ENCODE measurements around the gene PRPF31.
A peak's percentile ranks its signal among the peaks of the same experiment; 100 is the strongest.
"Not testable (repeated sequence)": the region's sequence is repeated elsewhere in the genome, so short reads cannot be mapped to it uniquely, and the experiment has no call there.

PRPF31 gene

DNA sequence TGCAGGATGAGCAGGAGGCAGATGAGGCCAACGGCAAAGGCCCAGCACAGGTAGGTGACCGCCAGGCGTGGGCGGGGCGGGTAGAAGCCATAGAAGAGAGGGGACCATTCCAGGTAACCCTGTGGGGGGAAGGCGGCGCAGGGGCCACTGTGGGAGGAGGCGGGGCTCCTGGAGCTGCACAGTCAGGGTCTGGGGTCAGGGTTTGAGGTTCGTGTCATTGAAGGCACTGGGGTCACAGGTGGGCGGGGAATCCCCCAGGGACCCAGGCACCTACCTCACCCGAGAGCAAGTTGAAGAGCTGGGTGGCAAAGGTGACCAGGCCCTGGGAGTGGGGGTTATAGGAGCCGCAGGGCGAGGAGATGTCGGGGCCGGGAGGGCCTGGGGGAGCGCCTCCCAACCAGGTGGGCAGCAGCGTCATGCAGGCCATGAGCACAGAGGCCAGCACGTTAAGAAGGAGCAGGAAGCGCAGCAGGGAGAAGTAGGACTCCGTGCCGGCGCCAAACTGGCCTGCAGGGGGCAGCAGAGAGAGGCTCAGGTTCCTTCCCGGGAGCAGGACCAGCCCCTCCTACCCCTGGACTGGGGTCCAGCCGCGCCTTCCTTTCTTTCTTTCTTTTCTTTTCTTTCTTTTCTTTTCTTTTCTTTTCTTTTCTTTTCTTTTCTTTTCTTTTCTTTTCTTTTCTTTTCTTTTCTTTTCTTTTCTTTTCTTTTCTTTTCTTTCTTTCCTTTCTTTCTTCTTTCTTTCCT lies 52.8 kb downstream of the PRPF31 start:
- no peak overlapping the region for H3K27ac ChIP-seq (ENCODE audit: low read length)
- no peaks in the 10 kb centered on the region for H3K36me3 ChIP-seq (ENCODE audit: control insufficient read depth in 2 of 2, insufficient read depth in 2 of 2, low read length in 2 of 2)
- H3K9ac ChIP-seq (ENCODE audit: low read length in 2 of 2): no peak overlapping the region
- H3K27me3 ChIP-seq (ENCODE audit: control insufficient read depth in 1 of 2, insufficient read depth in 2 of 2, low read length in 2 of 2): peaks cover 14 to 23% of the 10 kb centered on the region in 2 donors
- H3K4me1 ChIP-seq (ENCODE audit: control insufficient read depth, insufficient read depth, low read length): peaks cover 7% of the 10 kb centered on the region
- no peaks in the 10 kb centered on the region for H3K9me3 ChIP-seq (ENCODE audit: control insufficient read depth in 2 of 2, low read length in 2 of 2)
- no peak overlapping the region for H3K4me3 ChIP-seq (ENCODE audit: low read length in 2 of 2)

DNA sequence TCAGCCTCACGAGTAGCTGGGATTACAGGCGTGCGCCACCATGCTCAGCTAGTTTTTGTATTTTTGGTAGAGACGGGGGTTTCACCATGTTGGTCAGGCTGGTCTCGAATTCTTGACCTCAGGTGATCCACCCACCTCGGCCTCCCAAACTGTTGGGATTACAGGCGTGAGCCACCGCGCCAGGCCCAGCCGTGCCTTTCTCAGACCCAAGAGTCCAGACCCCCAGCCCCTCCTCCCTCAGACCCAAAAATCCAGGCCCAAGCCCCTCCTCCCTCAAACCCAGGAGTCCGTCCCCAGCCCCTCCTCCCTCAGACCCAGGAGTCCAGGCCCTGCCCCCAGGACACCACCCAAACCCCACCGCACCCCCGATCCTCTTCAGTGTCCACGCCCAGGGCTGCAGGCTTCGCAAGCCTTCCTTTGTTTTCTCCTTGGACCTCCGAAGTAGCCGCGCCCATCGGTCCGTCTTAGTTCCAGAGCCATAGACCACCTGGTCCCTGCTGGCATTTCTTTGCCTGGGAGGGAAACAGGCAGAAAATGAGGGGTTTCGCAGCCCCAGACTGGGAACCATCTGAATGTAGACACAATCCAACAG lies 53.7 kb downstream of the PRPF31 start:
- H3K4me3 ChIP-seq (ENCODE audit: low read length in 2 of 2): no peak overlapping the region
- H3K4me1 ChIP-seq (ENCODE audit: control insufficient read depth, insufficient read depth, low read length): peaks cover 6% of the 10 kb centered on the region
- H3K27me3 ChIP-seq (ENCODE audit: control insufficient read depth in 1 of 2, insufficient read depth in 2 of 2, low read length in 2 of 2): peaks cover 18 to 21% of the 10 kb centered on the region in 2 donors
- no peak overlapping the region for H3K9ac ChIP-seq (ENCODE audit: low read length in 2 of 2)
- no peak overlapping the region for H3K27ac ChIP-seq (ENCODE audit: low read length)
- H3K36me3 ChIP-seq (ENCODE audit: control insufficient read depth in 2 of 2, insufficient read depth in 2 of 2, low read length in 2 of 2): no peaks in the 10 kb centered on the region
- H3K9me3 ChIP-seq (ENCODE audit: control insufficient read depth in 2 of 2, low read length in 2 of 2): no peaks in the 10 kb centered on the region

DNA sequence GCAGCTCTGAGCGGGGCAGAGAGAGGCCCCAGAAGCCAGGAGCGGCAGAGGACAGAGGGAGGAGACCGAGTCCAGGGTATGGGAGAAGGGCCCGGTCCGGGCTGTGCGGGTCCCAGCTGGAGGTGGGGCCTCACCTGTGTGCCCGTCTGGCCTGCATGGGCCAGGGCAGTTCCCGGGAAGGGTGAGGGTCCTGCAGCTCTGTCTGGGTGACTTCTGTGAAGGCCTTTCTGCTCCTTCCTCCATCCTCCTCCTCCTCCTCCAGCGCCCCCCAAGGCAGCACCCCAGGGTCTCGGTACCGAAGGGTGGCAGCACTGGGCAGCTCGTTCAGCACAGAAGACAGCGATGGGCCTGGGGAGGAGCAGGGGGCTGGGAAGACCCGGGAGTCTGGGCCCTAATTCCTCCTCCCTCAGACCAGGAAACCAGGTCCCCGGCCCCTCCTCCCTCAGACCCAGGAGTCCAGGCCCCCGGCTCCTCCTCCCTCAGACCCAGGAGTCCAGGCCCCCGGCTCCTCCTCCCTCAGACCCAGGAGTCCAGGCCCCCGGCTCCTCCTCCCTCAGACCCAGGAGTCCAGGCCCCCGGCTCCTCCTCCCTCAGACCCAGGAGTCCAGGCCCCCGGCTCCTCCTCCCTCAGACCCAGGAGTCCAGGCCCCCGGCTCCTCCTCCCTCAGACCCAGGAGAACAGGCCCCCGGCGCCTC lies 56.3 kb downstream of the PRPF31 start:
- not testable (repeated sequence) for H3K27ac ChIP-seq (ENCODE audit: low read length); H3K4me1 ChIP-seq (ENCODE audit: control insufficient read depth, insufficient read depth, low read length); H3K4me3 ChIP-seq (ENCODE audit: low read length in 2 of 2); H3K36me3 ChIP-seq (ENCODE audit: control insufficient read depth in 2 of 2, insufficient read depth in 2 of 2, low read length in 2 of 2); H3K9me3 ChIP-seq (ENCODE audit: control insufficient read depth in 2 of 2, low read length in 2 of 2); H3K9ac ChIP-seq (ENCODE audit: low read length in 2 of 2)
- peaks cover 8 to 11% of the 10 kb centered on the region in 2 donors for H3K27me3 ChIP-seq (ENCODE audit: control insufficient read depth in 1 of 2, insufficient read depth in 2 of 2, low read length in 2 of 2)

DNA sequence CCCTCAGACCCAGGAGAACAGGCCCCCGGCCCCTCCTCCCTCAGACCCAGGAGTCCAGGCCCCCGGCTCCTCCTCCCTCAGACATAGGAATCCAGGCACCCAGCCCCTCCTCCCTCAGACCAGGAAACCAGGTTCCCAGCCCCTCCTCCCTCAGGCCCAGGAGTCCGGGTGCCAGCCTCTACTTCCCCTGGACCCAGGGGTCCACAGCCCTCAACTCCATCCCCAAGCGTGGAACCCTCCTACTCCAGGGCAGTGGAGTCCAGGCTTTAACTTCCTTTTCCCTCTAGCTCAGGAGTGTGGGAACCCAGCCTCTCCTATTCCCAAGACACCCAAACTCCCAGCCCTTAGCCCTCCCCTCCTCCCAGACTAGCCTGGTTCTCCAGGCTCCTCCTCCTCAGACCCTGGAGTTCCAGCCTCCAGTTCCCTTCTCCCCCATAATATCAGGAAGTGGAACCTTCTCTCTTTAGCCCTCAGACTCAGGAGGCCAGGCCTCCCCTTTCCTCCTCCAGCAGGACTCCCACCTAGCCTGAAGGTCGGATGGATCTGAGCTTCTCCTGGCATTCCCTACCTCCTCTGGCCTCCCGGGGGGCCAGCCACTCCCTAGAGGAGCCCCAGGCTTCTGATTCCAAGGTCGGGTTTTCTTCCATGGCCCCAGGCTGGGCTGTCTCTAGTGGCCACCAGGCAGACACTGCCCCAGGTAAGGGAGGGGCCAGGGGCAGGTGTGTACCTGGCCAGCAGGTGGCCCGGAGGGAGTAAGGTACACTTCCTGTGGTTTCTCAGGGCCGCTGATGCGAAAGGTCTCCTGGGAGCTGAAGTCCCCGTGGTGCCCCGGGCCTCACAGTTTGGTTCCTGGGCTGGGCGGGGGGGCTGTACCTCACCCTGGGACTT lies 57.2 kb downstream of the PRPF31 start, which contains the start of gene TMC4:
TSS of gene TMC4 (minus strand) at position 690 of the 888 bp plus-strand sequence. CDS start at position 647, 43 bp downstream.
- Histone ChIP-seq H3K4me3 (ENCODE audit: low read length in 2 of 2) (peak within 1 kb of the TSS in 1 of 2 donors; percentile 52), H3K9me3 (ENCODE audit: control insufficient read depth in 2 of 2, low read length in 2 of 2) (no peaks in the 10 kb centered on the region), H3K4me1 (ENCODE audit: control insufficient read depth, insufficient read depth, low read length) (peaks cover 3% of the 10 kb centered on the region), H3K27me3 (ENCODE audit: control insufficient read depth in 1 of 2, insufficient read depth in 2 of 2, low read length in 2 of 2) (peaks cover 8 to 11% of the 10 kb centered on the region in 2 donors), H3K27ac (ENCODE audit: low read length) (no peak within 1 kb of the TSS), H3K36me3 (ENCODE audit: control insufficient read depth in 2 of 2, insufficient read depth in 2 of 2, low read length in 2 of 2) (peaks cover 0 to 2% of the 10 kb centered on the region in 2 donors), H3K9ac (ENCODE audit: low read length in 2 of 2) (no peak within 1 kb of the TSS)

DNA sequence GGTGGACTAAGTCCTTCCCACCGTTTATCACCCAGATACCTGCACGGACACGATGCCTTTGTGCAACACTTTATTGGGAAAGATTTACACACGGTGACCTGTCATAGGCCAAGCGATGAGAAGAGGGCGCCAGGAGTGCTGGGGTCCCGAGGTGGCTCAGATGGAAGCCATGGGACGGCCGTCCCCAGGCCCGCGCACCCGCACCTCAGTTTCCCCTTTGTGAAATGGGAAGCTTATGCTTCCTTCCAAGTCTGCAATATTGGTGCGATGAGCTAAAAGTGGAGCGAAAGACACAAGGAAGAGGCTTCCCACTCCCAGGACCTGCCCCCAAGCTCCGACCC lies 57.8 kb downstream of the PRPF31 start:
- peaks cover 0 to 2% of the 10 kb centered on the region in 2 donors for H3K36me3 ChIP-seq (ENCODE audit: control insufficient read depth in 2 of 2, insufficient read depth in 2 of 2, low read length in 2 of 2)
- H3K4me1 ChIP-seq (ENCODE audit: control insufficient read depth, insufficient read depth, low read length): peaks cover 2% of the 10 kb centered on the region
- H3K9me3 ChIP-seq (ENCODE audit: control insufficient read depth in 2 of 2, low read length in 2 of 2): no peaks in the 10 kb centered on the region
- H3K4me3 ChIP-seq (ENCODE audit: low read length in 2 of 2): no peak overlapping the region
- no peak overlapping the region for H3K9ac ChIP-seq (ENCODE audit: low read length in 2 of 2)
- peaks cover 6 to 8% of the 10 kb centered on the region in 2 donors for H3K27me3 ChIP-seq (ENCODE audit: control insufficient read depth in 1 of 2, insufficient read depth in 2 of 2, low read length in 2 of 2)
- no peak overlapping the region for H3K27ac ChIP-seq (ENCODE audit: low read length)

DNA sequence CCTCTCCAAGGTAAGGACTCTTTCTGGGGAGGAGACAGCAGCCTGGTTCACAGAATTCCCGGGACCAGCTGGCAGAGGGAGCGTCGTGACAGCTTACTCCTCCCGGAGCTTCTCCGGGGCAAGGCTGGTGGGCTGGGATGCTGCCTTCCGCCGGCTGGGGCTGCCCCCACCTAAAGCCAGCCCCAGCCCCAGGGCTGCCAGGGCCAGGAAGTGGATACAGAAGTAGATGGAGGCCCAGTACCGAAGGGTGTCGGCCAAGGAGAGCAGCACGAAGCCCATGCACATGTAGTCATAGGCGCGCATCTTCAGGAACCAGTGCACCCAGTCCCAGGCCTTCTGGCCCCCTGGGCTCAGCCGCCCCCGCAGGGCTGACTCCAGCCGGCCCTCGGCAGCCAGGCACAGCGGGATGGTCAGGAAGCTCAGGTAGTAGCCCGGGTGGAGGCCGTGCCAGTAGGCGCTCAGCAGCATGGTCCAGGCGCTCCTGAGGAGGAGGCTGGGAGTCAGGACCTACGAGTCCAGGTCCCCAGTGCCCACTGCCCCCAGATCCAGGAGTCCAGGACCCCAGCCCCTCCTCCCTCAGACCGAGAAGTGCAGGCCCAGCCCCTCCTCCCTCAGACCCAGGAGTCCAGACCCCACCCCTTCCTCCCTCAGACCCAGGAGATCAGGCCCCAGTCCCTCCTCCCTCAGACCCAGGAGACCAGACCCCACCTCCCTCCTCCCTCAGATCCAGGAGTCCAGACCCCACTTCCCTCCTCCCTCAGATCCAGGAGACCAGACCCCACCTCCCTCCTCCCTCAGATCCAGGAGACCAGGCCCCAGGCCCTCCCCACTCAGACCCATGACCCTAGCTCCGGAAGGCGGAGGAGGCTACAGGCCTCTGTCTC lies 58.6 kb downstream of the PRPF31 start:
- no peaks in the 10 kb centered on the region for H3K9me3 ChIP-seq (ENCODE audit: control insufficient read depth in 2 of 2, low read length in 2 of 2)
- H3K27ac ChIP-seq (ENCODE audit: low read length): no peak overlapping the region
- no peak overlapping the region for H3K9ac ChIP-seq (ENCODE audit: low read length in 2 of 2)
- peaks cover 6 to 8% of the 10 kb centered on the region in 2 donors for H3K27me3 ChIP-seq (ENCODE audit: control insufficient read depth in 1 of 2, insufficient read depth in 2 of 2, low read length in 2 of 2)
- H3K4me3 ChIP-seq (ENCODE audit: low read length in 2 of 2): no peak overlapping the region
- H3K4me1 ChIP-seq (ENCODE audit: control insufficient read depth, insufficient read depth, low read length): no peaks in the 10 kb centered on the region
- H3K36me3 ChIP-seq (ENCODE audit: control insufficient read depth in 2 of 2, insufficient read depth in 2 of 2, low read length in 2 of 2): peaks cover 0 to 2% of the 10 kb centered on the region in 2 donors

DNA sequence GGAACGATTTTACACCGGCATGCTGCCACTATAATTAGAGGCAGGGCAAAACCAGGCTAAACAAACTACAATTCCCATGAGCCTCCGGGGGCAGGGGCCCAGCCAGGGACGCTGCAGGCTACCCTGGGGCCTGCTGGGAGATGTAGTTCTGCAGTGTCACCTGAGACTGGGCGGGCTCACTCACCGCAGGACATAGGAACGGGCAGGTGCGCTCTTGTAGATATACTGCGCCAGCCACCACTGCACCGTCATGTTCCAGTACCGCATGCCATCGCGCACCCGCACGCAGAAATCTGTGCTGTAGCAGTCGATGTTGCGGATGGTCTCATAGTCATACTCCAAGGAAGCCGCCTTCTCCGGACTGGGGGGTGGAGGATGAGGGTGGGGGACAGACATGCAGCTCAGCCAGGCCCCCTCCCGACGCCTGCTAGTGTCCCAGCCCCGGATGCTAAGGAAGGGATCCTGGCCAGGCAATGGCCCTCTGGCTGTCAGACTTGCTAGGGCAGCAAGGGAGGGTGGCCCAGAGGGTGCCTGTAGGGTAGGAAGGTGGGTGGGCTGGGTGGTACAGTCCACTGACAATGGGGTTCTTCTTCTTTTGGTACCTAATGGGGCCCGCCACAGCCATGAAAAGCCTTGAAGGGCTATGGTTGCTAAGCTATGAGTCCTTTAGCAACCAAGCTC lies 63.2 kb downstream of the PRPF31 start:
- no peak overlapping the region for H3K27ac ChIP-seq (ENCODE audit: low read length)
- no peak overlapping the region for H3K4me3 ChIP-seq (ENCODE audit: low read length in 2 of 2)
- peaks cover 0 to 2% of the 10 kb centered on the region in 2 donors for H3K27me3 ChIP-seq (ENCODE audit: control insufficient read depth in 1 of 2, insufficient read depth in 2 of 2, low read length in 2 of 2)
- no peaks in the 10 kb centered on the region for H3K4me1 ChIP-seq (ENCODE audit: control insufficient read depth, insufficient read depth, low read length)
- no peak overlapping the region for H3K9ac ChIP-seq (ENCODE audit: low read length in 2 of 2)
- no peaks in the 10 kb centered on the region for H3K9me3 ChIP-seq (ENCODE audit: control insufficient read depth in 2 of 2, low read length in 2 of 2)
- peaks cover 0 to 10% of the 10 kb centered on the region in 2 donors for H3K36me3 ChIP-seq (ENCODE audit: control insufficient read depth in 2 of 2, insufficient read depth in 2 of 2, low read length in 2 of 2)

DNA sequence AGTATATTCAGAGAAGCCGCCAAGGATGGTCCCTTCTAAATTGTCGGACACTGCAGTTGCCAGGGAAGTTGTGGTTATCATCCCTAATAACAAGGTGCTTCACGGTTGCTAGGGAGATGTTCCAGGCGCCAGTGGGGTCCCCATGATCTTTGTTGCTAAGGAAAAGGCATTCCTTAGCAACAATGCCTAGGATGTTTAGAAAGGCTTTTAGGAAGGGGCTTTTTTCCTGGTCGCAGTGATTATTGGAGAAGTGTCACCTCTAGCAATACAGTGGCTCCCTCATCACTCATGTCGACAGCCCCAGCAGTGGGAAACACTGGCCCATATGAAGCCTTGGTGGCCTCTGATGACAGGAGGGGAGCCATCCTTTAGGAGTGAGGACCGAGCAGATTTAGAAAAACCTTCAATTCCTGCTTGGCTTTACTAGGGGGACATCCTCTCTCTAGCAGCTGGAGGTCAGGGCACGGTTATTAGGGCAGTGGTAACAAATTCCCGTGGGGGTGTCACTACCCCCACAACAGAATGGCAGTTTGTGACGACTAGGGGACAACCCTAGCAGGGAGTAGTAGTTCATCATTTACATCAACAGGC lies 63.8 kb downstream of the PRPF31 start:
- Histone ChIP-seq H3K4me1 (ENCODE audit: control insufficient read depth, insufficient read depth, low read length) (no peaks in the 10 kb centered on the region), H3K27ac (ENCODE audit: low read length) (no peak overlapping the region), H3K9ac (ENCODE audit: low read length in 2 of 2) (no peak overlapping the region), H3K27me3 (ENCODE audit: control insufficient read depth in 1 of 2, insufficient read depth in 2 of 2, low read length in 2 of 2) (no peaks in the 10 kb centered on the region), H3K36me3 (ENCODE audit: control insufficient read depth in 2 of 2, insufficient read depth in 2 of 2, low read length in 2 of 2) (peaks cover 0 to 10% of the 10 kb centered on the region in 2 donors), H3K9me3 (ENCODE audit: control insufficient read depth in 2 of 2, low read length in 2 of 2) (no peaks in the 10 kb centered on the region), H3K4me3 (ENCODE audit: low read length in 2 of 2) (no peak overlapping the region)

DNA sequence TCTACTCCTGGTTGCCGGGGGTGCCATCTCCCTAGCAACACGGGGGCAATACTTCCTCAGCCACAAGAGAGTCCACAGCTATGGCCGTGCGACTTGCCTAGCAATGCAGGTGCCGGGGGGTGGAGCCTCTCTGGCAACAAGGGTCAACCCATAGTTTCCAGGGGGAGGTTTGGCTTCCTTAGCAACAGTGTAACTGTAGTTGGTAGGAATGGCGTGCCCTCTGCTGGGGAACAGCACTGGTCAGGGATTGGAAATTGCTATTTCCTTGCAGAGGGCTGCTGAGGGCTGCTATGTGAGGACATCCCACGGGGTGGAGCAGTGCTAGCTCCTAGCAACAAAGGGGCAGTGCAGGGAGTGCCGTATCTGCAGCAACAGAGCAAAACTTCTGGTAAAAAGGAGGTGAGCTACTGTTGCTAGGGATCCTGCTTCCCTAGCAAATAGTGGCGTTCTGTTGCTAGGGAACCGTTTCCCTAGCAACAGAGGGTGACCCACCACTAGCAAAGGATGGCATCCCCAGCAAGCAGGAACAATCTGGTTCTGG lies 64.4 kb downstream of the PRPF31 start:
- H3K36me3 ChIP-seq (ENCODE audit: control insufficient read depth in 2 of 2, insufficient read depth in 2 of 2, low read length in 2 of 2): peaks cover 0 to 10% of the 10 kb centered on the region in 2 donors

More for the DNA sequence above, 64.4 kb downstream of the PRPF31 start:
- H3K27ac ChIP-seq (ENCODE audit: low read length): no peak overlapping the region
- no peaks in the 10 kb centered on the region for H3K9me3 ChIP-seq (ENCODE audit: control insufficient read depth in 2 of 2, low read length in 2 of 2)
- H3K27me3 ChIP-seq (ENCODE audit: control insufficient read depth in 1 of 2, insufficient read depth in 2 of 2, low read length in 2 of 2): no peaks in the 10 kb centered on the region
- no peak overlapping the region for H3K4me3 ChIP-seq (ENCODE audit: low read length in 2 of 2)
- no peaks in the 10 kb centered on the region for H3K4me1 ChIP-seq (ENCODE audit: control insufficient read depth, insufficient read depth, low read length)
- no peak overlapping the region for H3K9ac ChIP-seq (ENCODE audit: low read length in 2 of 2)

Data from stomach smooth muscle (tissue), 2 donors.